Epidermal melanocyte (primary cell): ENCODE measurements around the gene CNTNAP3.
"Not testable (repeated sequence)": the region's sequence is repeated elsewhere in the genome, so short reads cannot be mapped to it uniquely, and the experiment has no call there.

Experiments used
- DNase-seq: peaks from one replicate; pipeline ENCODE4 v3.0.0; 2011; ENCODE audit warnings: low spot score; ENCODE audit not compliant: insufficient read length

Gene CNTNAP3

DNA sequence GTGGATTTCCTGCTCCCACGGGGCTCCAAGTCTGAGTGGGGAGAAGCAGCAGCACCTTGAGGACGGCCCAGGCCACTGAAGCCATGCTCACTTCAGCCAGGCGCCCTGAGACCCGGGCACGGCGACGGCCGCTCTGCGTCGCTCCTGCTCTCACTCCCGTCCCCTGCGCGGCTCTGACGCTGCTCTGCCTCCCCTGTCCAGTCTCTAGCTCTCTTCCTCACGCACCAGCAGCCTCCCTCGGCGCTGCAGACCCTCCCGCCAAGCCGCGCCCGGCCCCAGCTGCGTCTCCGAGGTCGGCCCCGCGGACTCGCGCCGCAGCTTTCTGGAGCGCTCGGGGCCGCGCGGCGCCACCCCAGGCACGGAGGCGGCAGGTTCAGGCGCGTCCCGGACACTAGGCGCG, at the start of gene CNTNAP3:
TSS of gene CNTNAP3 (minus strand) at position 188 of the 400 bp plus-strand sequence. CDS start at position 85, 103 bp downstream.
- DNase-seq: not testable (repeated sequence)

- not testable (repeated sequence) for DNase-seq
Observed at GRCh38 chr9:39279995-39280394, 8.0 kb downstream of the CNTNAP3 start.

DNA sequence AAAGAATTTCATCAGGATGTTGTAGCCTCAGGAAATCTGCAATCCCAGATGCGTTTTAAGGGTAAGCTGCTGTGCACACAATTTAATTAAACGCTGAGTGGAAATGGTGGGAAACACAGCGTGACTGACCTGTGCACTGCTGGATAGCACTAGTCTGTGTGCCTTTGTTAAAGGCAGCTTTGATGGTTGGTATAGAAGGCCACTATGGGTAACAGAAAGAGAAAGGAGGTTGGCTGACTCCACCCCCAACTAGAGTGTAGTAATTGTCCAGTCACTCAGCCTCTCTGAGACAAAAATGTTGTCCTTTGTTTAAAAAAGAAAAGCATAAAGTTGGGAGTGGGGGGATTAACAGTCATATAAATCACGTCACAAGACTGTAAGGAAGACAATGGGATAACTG, 45.5 kb downstream of the CNTNAP3 start:
- DNase-seq: not testable (repeated sequence)

DNA sequence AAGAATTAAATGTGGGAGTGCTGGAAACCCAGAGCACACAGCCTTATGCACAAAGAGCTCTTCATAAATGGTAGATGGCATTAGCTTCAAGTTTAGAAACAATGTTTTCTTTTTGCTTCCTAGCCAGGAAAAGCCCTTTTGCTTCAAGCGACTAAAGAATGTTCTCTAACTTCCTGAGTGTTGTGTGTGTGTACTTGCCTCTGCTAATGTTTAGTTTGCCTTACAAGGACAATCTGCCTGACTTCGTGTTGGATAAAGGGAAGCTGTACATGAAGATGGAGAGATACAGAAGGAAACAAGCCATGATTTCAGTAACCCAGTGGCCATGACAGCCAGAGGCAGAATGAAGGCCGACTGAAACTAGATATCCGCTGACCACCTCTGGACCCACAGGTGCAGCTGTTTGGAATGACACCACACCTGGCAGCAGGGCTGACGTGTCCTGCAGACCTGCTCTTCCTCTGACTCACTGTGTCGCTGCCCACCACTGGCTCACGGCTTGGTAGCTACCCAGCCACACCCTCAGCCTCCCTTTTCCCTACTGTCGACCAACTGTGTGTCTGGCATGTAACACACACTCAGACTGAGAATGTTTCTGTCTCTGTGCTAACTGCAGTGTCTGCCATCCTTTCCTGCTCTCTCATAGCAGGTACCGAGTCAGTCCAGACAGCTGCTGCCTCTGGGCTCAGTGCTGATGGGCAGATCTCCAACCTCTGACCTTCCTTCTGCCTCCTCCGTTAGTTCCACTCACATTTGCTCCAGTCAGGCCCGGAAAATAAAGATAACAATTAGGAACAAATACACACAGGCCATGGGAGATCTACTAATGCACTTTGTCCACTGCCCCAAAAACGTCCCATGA, 55.6 kb downstream of the CNTNAP3 start:
- not testable (repeated sequence) for DNase-seq

DNA sequence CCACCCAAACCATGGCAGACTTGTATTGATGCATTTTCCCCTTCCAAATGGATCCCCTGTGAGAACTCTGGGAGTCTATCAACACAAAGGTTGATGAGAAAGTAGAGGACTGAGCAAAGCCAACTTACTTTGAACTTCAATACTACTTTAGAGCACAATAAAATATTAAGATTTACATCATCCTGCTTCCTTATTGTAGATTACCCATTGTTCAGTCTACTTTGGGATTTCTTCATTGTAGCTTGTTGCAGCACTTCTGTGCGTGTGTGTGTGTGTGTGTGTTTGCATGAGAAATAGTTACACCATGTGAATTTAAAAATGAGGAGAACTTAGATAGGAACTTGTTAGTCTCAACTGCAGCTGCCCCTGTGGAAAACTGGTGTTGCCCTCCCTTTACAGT, 72.0 kb downstream of the CNTNAP3 start:
- not testable (repeated sequence) for DNase-seq

DNA sequence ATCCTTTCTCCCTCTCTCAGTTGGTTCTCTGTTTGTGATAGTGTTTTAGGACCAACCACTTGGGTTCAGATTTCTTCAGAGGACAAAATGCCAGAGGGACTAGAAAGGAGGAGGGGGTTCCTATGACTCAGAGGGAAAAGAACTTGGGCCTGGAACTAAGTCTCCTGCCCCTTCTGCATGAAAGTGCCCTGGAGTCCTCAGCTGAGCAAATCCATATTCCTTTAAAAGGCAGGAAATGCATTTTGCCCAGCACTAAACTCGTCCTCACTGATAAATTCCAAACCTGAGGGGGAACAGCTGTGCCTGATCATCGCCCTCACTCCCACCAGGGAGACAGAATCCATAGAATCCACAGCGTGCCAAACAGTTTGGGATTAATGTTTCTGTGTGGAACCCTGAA, 78.2 kb downstream of the CNTNAP3 start:
- DNase-seq: not testable (repeated sequence)

GRCh38 chr9:39206643-39207042, 81.3 kb downstream of the CNTNAP3 start:
- DNase-seq: not testable (repeated sequence)

GRCh38 chr9:39205842-39206241, 82.1 kb downstream of the CNTNAP3 start:
- DNase-seq: not testable (repeated sequence)

GRCh38 chr9:39200412-39200811, 87.6 kb downstream of the CNTNAP3 start:
- not testable (repeated sequence) for DNase-seq

- not testable (repeated sequence) for DNase-seq
Observed at GRCh38 chr9:39198000-39198709, 89.8 kb downstream of the CNTNAP3 start.

- not testable (repeated sequence) for DNase-seq
Observed at GRCh38 chr9:39171370-39171769, 116.6 kb downstream of the CNTNAP3 start.

DNA sequence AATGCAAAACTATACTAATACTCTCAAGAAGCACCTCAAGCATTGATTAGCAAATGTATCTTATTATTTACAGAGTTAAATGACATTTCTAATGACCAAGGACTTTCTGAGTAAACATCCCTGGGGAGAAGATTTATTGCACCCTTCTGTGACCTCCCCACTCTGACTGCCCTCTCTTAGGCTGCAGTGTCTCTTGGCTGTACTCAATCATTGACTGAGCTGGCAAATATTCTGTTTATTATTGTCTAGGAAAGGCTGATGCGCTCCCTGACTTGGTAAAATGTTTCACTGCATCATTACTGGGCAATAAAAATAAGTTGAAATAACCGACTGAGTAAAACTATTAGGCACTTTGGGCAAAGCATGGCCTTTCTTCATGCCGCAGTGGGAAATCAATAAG, 130.3 kb downstream of the CNTNAP3 start:
- not testable (repeated sequence) for DNase-seq

GRCh38 chr9:39132826-39133552, 155.0 kb downstream of the CNTNAP3 start:
- not testable (repeated sequence) for DNase-seq

DNA sequence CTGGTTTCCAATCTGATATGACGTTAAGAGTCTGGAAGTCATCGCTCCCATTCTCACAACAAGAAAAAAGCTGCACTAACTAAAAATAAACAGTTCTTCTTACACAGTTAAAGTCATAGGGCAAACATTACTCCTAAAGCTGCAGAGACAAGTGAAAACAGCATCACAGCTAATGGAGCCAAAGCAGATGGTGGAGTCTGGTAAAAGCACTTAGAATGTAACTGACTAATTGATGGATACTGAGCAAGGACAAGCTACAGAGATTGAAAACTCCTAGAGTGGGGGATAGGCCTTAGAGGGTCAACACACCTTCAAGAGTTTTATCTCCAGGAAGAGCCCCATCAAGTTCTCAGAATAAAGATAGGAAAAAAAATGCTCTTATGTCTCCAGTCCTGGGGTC, 166.6 kb downstream of the CNTNAP3 start:
- not testable (repeated sequence) for DNase-seq

DNA sequence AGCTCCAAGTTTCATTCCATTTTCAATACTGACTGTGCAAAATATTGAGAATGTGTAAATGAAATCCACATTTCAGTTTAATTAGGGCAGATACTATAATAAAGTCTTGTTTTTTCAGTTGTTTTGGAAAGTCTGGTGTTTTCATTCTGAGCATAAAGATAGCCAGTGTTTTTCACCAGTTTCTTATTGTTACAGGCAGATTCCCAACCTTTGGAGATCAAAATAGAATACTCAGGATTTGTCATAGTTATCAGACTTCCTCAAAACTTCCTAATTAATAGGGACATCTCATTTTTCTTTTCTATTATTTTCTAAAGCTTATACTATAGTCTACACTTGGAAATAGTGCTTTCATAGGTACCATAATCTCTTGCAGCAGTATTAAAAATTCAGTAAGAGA, 176.2 kb downstream of the CNTNAP3 start:
- not testable (repeated sequence) for DNase-seq

DNA sequence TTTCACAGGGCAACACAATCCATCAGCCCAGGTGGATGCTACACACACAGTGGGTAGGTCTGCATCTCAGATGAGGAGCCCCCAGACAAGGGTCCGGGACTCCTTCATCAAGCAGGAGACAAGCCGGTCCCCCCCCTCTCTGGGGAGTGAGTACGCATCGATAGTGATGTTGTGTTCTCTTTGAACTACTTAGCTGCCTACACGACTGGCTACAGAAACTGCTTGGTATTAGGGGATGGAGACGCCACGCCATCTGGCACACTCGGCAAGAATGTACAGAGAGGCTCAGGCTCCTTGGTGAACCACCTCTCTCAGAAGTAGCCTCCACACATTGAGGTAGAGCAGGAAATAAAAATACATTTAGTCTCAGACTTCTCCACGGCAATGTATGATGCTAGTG, 179.8 kb downstream of the CNTNAP3 start:
- DNase-seq: no peak

DNA sequence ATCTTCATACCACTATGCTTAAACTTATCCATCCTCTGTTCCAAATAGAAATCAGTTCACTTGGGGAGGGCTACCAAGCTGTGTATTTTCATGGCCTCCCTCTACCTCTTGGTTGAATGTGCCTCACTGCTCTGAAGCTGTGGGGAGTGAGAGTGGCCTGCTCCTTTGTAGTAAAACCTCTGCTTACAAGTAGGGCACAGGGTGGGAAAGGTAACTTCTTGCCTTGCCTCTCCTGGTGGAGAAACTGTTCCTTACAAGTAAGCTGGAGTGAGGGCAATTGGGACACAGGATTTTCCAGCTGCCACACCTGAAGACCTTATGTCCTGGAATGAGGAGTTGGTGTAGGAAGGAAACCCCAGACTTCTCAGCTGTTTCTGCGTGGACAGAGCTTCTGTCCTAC, 190.8 kb downstream of the CNTNAP3 start:
- not testable (repeated sequence) for DNase-seq

GRCh38 chr9:39085311-39085710, 202.7 kb downstream of the CNTNAP3 start:
- DNase-seq: not testable (repeated sequence)

GRCh38 chr9:39082574-39082973, 205.4 kb downstream of the CNTNAP3 start:
- DNase-seq: not testable (repeated sequence)

- DNase-seq: not testable (repeated sequence)
Observed at GRCh38 chr9:39080081-39080480, 207.9 kb downstream of the CNTNAP3 start.

DNA sequence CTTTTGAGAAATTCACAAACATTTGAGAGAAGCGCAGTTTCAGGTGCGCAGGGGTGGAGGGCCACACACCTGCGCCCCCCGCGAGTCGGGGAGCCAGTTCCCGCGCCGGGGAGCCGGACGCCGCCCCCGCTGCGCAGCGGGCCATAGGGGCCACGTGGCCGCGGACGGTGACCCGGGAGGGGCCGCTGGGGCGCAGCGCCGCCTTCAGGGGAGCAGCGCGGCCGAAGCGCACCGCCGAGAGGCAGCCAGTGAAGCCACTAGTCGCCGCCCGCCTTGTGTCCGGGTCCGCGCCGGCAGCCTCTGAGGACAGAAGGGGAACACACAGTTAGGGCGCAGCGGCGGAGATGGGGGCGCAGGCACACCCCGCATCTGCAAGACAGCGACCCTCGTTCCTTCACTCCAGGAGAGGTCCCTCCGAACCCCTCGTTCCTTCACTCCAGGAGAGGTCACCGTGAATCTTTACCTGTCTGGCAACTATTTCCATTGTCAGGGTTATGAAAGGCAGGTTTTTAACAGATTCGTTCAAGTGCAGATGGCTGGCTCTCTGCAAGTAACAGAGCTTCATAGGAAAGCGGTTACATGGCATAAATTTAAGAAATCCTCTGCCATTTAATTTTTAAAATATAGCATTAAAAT, 209.2 kb downstream of the CNTNAP3 start:
- not testable (repeated sequence) for DNase-seq
